KBM-7 (cell line): ENCODE results near the gene IL17REL.
"Not testable (repeated sequence)": the region's sequence is repeated elsewhere in the genome, so short reads cannot be mapped to it uniquely, and the experiment has no call there.

Experiments
- DNase-seq: peaks from one replicate; pipeline ENCODE4 v3.0.0-alpha.2; 2015
- in situ Hi-C: fragments of 300-500 bp; cut with MboI; formaldehyde crosslinking; loops from 2 replicates; pipeline ENCODE4 v1.14.3; 2020; ENCODE audit warnings: low sequenced_read_pairs, low pct_unique_long_range_greater_than_20kb, mixed read lengths

The IL17REL gene

DNA sequence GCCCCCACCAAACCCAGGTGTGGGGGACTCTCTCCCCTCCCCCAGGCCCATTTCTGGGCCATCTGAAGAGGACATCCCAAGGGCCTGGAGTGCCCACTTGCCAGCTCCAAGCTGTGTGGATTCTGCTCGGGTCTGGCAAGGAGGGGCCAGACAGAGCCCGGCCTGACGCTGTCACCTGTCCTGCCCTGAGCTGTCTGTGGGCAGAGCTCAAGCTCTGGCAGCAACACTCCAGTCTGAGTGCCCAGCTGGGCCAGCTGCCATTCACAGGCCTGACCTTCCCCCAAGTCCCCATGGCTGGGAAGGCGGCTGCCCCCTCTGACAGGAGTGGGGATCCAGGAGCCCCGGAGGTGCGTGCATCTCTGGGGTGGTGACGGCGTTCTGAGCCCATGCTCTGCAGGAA is 58.2 kb downstream of the IL17REL start:
- DNase-seq, result no peak
- in situ Hi-C loops, result no loop called here

DNA sequence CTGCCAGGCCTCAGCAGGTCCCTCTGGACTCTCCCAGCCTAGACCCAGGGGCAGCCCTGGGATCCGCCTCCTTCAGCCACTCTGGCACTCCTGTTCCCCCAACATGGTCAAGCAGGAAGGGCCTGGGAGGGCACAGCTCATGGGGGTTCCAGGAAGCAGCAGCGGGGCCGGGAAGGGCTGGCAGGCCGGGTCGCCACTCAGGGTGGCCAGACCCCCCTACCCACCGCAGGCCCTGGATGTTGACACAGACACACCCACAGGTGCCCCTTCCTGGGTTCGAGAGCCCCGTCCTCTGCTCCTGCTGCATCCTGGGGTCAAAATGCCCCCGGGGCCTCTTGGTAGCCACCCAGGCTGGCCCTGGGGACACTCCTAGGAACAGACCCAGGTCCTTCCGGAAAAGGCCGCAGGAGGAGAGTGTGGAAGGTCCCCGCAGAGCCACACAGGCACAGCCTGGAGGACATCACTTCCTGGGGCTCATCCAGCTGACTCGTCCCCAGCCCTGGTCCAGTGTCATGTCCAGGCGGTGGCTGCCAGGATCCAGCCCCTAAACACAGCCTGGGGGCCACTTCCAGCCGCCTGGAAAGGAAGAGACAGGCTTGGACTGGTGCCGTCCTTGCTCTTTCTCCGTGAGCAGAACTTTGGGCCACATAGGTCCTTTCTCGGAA is 58.8 kb downstream of the IL17REL start:
- in situ Hi-C loops, result no loop called here
- DNase-seq, result no peak

DNA sequence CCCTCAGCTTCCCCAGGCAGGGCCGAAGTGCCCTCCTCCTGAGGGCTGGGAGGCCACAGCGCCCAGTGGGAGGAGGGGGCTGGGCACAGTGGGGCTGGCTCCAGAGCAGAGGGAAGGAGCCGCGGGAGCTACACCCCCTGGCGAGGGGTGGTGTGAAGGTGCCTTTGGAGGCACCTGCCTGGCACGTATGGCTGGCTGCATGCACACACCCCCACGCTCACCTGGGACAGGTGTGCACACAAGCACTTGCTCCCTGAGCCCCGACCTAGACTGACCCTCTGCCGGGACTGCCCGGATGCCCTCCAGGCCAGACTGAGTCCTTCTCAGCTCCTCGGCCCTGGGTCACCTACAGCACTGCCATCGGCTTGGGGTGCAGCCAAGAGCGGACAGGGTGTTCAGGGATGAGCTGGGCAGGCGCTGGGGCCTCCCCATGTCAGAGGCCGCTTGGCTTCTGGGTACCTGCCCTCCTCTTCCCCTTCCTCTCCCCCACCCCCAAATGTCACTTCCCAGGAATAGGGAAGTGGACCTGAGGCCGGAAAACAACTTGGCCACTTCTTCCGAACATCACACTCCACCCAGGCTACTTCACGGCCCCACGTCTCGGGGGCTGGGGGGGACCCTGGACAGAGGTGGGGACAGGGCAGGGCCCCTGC is 59.4 kb downstream of the IL17REL start:
- DNase-seq, result no peak
- in situ Hi-C loops, result no loop called here

DNA sequence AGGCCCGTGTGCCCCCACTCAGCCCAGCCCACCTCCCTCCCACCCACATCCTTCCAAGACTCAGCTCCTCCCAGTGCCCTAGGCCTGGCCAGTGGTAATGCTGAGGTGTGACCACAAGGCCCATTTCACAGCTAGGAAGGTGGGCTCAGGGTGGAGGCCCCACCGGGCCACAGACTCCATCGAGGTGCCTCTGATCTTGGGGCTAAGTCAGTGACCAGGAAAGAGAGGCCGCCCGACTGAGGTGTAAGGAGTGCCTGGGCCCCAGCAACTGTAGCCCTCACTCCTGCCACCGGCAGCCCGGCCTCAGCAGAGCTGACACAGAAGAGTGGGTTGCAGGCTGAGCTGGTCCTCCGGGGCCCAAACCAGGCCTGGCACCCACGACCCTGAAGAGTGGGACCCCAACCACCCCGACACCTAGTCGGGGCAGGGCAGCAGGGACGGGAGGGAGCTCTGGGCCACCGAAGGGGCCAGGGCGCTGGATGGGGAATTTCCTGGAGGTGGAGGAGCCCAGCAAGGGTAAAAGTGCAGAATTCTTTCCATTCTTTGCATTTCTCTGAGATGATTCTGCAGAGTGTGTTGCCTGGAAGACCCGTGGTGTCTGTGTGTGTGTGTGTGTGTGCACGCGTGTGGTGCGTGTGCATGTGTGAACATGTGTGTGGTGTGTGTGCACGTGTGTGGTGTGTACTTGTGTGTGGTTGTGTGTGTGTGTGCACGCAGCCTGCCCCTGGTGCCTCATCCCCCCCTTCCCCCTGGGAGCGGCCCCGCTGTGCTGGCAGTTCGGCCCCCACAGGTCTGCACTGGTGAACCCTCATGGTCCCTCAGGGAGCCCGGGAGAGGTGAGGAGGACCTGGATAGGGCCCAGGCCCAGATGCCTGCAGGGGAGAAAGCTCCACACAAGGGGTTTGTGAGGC is 60.3 kb downstream of the IL17REL start:
- in situ Hi-C loops, result no loop called here
- no peak for DNase-seq

DNA sequence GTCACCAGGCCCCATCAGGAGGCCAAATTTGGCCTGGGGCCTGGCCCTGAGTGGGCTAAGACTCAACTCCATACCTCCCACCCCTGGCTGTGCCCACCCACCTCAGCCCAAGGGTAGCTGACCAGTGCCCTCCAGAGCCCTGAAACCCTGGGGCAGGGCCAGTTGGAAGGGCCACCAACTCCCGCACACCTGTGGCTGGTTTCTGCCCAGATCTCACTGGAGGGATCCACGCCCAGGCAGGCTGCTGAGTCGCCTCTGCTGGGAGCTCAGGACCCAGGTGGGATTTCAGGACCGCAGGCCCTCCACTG is 60.9 kb downstream of the IL17REL start:
- in situ Hi-C loops, result no loop called here

DNA sequence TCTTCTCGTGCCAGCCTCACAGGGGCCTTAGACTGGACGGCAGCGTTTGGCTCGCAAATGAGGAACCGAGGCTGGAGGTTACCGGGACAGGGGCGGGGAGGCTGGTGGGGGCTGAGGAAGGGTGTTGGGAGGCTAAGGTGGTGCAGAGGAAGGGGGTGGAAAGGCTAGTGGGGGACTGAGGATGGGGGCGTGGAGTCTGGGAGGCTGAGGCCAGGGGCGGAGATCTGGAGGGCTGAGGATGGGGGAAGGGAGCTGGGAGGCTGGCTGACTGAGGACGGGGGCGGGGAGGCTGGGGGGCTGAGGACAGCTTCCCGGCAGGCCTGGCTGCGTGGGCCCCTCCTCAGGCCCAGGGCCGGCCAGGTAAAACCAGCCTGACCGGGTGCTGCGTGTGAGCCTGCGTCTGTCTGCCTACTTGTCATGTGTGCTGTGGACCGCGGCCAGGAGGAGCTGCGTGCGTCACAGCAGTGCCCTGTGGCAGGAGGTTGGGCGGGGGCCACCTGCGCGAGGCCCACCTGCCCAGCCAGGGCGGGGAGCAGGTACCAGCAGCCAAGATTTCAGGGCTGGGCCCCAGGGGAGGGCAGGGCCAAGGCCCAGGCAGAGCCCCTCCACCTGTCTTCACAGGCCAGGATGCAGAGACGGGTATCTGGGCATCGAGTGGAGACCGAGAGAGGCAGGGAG is 61.4 kb downstream of the IL17REL start:
- DNase-seq, result no peak
- in situ Hi-C loops, result no loop called here

More for the DNA sequence above, 60.9 kb downstream of the IL17REL start:
- no peak for DNase-seq

DNA sequence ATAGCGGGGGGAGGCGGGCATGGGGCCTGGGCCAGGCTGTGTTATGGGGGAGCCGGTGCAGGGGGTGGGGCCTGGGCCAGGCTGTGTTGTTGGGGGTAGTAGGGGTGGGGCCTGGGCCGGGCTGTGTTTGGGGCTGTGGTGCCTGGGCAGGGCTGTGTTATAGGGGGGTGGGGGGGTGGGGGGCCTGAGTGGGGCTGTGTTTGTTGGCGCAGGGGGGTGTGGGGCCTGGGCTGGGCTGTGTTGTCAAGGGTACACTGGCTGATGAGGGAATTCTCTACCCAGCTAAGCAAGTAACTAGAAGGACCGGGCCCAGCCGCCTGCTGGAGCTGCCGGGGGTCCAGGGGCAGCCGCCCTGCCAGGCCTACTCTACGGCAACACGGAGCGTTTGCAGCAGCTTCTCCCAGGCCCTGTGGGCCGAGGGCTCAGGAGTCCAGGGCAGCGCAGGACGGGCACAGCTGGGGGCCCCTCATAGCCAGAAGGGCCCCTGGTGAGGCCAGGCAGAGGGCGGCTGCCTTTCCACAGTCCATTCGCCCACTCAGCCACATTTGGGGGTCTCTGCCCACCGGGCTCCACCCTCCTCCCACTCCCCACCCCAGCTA is 62.1 kb downstream of the IL17REL start:
- DNase-seq, result no peak
- in situ Hi-C loops, result no loop called here

DNA sequence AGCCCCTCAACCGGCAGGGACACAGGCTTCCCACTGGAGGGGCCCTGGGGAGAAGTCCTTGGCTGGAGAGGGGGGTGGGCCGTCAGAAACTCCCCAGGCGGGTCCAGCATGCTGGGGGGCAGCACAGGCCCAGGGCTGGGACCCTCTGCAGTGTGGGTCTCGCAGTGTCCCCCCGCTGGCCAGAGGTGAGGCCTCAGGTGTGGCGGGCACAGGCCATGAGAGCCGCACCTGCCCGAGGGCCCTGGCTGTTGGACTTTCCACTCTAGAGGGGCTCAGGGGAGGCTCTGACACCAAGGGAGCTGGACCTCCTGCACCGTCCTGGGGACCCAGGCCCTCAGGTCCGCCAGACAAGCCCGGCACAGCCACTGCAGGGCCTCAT is 62.7 kb downstream of the IL17REL start:
- DNase-seq, result no peak
- in situ Hi-C loops, result no loop called here

DNA sequence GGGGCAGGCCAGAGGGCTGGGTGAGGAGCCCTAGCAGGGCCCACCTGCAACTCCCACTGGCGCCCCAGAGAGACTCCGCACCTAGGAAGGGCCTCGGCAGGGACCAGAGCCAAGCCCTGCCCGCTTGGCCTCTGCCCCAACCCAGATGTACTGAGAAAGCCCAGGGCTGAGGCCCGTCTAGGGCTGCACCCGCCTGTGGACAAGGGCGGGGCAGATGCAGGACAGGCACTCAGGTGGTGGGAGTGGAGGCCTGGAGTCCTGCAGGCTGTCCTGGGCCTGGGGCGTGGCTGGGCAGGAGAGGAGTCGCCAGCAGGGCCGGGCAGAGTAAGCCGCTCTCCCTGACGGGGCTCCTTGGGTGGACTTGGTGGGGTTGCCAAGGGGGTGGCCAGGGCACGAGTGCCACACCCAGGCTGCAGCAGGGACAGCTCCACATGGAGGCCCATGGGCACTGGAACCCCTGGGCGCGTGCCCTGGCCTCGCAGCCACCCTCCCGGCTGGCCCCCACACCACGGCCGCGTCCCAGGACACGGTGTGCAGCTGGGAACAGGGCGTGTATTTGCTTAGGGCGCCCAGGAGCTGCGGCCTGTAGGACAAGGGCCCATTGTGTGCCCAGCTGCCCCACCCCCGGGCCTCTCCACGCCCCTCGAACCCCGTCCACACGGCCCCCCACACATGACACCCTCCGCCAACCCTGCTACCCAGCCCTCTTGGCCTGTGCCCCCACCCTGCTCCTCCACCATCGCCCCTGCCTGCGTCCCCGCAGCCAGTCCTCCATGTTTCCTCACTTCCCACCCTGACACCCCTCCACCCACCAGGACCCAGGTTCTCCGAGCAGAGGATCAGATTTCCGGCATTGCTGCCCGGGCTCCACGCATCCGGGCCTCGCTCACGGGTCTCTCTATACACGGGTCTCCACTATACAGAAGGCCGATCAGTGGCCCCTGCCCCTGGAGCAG is 63.3 kb downstream of the IL17REL start:
- DNase-seq, result no peak
- in situ Hi-C loops, result no loop called here

DNA sequence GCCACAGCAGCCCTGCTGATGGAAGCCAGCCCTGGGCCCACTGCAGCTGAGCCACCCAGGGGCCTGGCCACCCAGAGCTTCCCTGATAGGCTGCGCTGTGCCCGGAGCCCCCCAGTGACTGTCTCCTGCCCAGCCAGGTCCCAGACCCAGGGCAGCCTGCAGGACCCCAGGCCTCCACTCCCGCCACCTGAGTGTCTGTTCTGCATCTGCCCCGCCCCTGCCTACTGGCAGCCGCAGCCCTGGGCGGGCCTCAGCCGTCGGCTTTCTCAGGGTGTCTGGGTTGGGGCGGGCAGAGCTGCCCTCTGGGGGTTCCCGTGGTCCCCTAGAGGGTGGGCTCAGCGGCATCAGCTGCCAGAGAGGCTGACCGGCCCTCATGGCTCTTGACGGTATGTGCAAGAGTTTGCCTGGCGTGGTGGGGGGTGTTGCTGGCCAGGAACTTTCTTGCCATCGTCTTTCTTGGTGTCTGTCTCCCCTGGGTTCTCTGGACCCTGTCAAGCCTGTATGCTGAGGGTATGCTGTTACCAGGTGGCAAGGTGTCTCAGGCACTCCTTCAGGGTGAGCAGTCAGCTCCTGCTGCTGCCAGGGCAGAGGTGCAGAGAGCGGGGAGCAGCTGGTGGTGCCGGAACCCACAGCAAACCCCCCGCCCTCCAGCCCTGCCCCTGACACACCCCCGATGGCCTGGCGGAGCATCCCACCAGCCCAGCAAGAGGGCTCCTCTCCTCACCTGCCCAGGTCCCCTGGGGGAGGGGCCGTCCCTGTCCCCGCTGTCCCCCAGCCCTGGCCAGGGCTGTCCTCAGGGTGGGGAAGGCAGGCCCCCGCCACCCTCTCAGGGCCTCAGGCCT is 64.2 kb downstream of the IL17REL start:
- in situ Hi-C loops, result no loop called here
- DNase-seq, result no peak

DNA sequence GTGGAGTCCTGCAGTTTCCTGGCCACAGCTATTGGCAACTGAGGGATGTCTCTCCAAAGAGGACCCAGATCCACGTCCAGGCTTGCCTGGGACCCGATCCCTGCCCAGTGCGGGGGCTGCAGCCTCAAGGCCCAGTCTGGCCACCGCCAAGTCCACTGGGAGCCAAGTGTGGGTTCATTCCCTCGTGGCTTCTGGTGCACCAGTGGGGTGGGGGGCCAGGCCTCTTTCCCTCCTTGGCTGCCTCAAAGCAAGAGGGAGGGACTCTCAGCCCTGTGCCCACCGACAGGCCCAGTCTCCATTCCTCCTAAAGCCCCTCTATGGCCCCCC is 65.3 kb downstream of the IL17REL start:
- no peak for DNase-seq
- in situ Hi-C loops, result no loop called here

DNA sequence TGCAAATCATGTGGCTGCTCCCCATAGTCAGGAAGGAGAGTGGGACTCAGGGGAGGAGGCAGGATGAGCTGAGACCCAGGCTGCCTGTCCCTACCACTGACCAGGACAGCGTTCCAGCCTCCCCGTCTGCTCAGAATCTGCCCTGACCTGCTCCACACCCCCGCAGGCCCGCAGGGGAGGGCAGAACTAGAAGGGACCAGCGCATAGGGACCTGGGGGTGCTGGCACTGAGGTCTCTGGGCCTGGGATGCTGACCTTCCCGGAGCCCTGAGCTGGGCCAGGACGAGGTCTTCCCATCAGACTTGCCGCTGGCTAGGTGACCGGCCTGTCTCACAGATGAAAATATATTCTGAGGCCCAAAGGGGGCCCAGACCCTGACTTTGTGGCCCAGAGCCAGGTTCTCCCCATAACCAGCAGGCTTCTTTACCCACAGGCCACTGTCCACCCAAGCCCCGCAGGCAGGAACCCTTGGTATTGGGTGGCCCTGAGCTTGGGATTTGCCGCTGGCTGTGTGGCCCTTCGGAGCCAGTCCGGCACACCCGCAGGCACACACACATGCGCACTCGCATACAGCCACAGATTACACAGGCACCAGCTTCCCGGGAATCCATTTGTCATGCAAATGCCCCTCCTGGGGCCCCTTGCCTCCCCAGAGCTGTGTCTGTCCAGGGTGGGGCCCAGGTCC is 65.8 kb downstream of the IL17REL start:
- in situ Hi-C loops, result no loop called here
- no peak for DNase-seq

DNA sequence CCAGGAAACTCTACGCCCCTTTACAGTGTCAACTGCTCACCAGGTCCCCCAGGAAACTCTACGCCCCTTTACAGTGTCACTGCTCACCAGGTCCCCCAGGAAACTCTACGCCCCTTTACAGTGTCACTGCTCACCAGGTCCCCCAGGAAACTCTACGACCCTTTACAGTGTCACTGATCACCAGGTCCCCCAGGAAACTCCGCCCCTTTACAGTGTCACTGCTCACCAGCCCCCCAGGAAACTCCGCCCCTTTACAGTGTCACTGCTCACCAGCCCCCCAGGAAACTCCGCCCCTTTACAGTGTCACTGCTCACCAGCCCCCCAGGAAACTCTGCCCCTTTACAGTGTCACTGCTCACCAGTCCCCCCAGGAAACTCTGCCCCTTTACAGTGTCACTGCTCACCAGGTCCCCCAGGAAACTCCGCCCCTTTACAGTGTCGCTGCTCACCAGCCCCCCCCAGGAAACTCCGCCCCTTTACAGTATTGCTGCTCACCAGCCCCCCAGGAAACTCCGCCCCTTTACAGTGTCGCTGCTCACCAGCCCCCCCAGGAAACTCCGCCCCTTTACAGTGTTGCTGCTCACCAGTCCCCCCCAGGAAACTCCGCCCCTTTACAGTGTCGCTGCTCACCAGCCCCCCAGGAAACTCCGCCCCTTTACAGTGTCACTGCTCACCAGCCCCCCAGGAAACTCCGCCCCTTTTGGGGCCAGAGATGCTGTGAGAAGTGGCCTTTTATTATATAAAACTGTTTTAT is 67.3 kb downstream of the IL17REL start:
- in situ Hi-C loops, result not testable (repeated sequence)

More for the DNA sequence above, 67.3 kb downstream of the IL17REL start:
- not testable (repeated sequence) for DNase-seq
